WTC11 (cell line): Measurements from ENCODE around the gene AP4M1. TPM values are rescaled to one million over a fixed set of nuclear protein-coding genes. Genes with fewer than 3 reads are reported as not detected.
A peak's percentile ranks its signal among the peaks of the same experiment; 100 is the strongest.

Experiments used
- ATAC-seq: fragments of 200-7000 bp; cut with Tn5 transposase; 2 replicates; pipeline ENCODE4 v1.10.0; 2021; ENCODE audit warnings: mild to moderate bottlenecking, moderate library complexity
- CTCF ChIA-PET: fragments of 300-600 bp; sonication (Branson Sonifier 250); formaldehyde crosslinking; loops from one replicate; lab custom pipeline; 2021; ENCODE audit warnings: antibody characterized with exemption; lab: Charles Lee
- POLR2A ChIA-PET: fragments of 350-600 bp; sonication (Branson Sonifier 250); formaldehyde crosslinking; loops from one replicate; lab custom pipeline; 2021; ENCODE audit warnings: antibody characterized with exemption; lab: Charles Lee
- DNase-seq: peaks from one replicate; pipeline ENCODE4 v3.0.0; 2021; ENCODE audit warnings: low spot score
- H3K27ac Mint-ChIP-seq: 2 replicates; pipeline ENCODE4 v1.8.0; 2021; ENCODE audit warnings: mixed read lengths
- H3K27me3 Mint-ChIP-seq: 2 replicates; pipeline ENCODE4 v1.8.0; 2021; ENCODE audit warnings: low read depth, mild to moderate bottlenecking, moderate library complexity, mixed read lengths
- H3K36me3 Mint-ChIP-seq: 2 replicates; pipeline ENCODE4 v1.8.0; 2021; ENCODE audit warnings: mixed read lengths
- H3K4me1 Mint-ChIP-seq: 2 replicates; pipeline ENCODE4 v1.8.0; 2022; ENCODE audit warnings: mixed read lengths
- H3K4me3 Mint-ChIP-seq: 2 replicates; pipeline ENCODE4 v1.8.0; 2021; ENCODE audit warnings: mild to moderate bottlenecking, moderate library complexity, mixed read lengths
- H3K9me3 Mint-ChIP-seq: 2 replicates; pipeline ENCODE4 v1.8.0; 2021; ENCODE audit warnings: mixed read lengths
- CBFB ChIP-seq: sonication (generic); formaldehyde crosslinking; IDR thresholded peaks from 2 replicates; pipeline ENCODE4 v1.8.1; 2022; ENCODE audit warnings: mild to moderate bottlenecking, low read depth, missing genetic modification reagents
- IRF2 ChIP-seq: sonication (generic); formaldehyde crosslinking; IDR thresholded peaks from 2 replicates; pipeline ENCODE4 v1.8.0; 2022; ENCODE audit warnings: low read depth, missing genetic modification reagents, borderline replicate concordance
- MXD4 ChIP-seq: fragments of 250-450 bp; sonication (Bioruptor Pico); IDR thresholded peaks from 2 replicates; pipeline ENCODE4 v1.8.0; 2021; ENCODE audit warnings: mild to moderate bottlenecking, moderate library complexity, borderline replicate concordance
- MYBL2 ChIP-seq: sonication (generic); formaldehyde crosslinking; IDR thresholded peaks from 2 replicates; pipeline ENCODE4 v1.8.1; 2023; ENCODE audit warnings: mild to moderate bottlenecking, moderate library complexity, missing genetic modification reagents
- PRRX2 ChIP-seq: fragments of 250-450 bp; sonication (Bioruptor Pico); IDR thresholded peaks from 2 replicates; pipeline ENCODE4 v1.8.0; 2021; ENCODE audit warnings: mild to moderate bottlenecking
- RORB ChIP-seq: fragments of 250-450 bp; sonication (Bioruptor Pico); IDR thresholded peaks from 2 replicates; pipeline ENCODE4 v1.9.0; 2021; ENCODE audit warnings: mild to moderate bottlenecking
- ZNF317 ChIP-seq: sonication (generic); formaldehyde crosslinking; IDR thresholded peaks from 2 replicates; pipeline ENCODE4 v1.8.1; 2023; ENCODE audit warnings: low read depth, mild to moderate bottlenecking, moderate library complexity, missing genetic modification reagents, borderline replicate concordance
- ZNF416 ChIP-seq: fragments of 250-450 bp; sonication (Bioruptor Pico); IDR thresholded peaks from 2 replicates; pipeline ENCODE4 v1.9.0; 2021; ENCODE audit warnings: mild to moderate bottlenecking, inconsistent platforms
- total RNA-seq: library from RNA; stranded (reverse); gene quantifications from 3 replicates; pipeline ENCODE4 v1.2.3, GENCODE V29; 2021
- TF ChIP-seq, protein P1 (sequence below): sonication (generic); formaldehyde crosslinking; IDR thresholded peaks from 2 replicates; pipeline ENCODE4 v1.8.1; 2023; ENCODE audit warnings: mild to moderate bottlenecking, missing genetic modification reagents
- TF ChIP-seq, protein P2 (sequence below): fragments of 250-450 bp; sonication (Bioruptor Pico); IDR thresholded peaks from 2 replicates; pipeline ENCODE4 v1.8.0; 2021; ENCODE audit warnings: mild to moderate bottlenecking
- TF ChIP-seq, protein P3 (sequence below): sonication (generic); formaldehyde crosslinking; IDR thresholded peaks from 2 replicates; pipeline ENCODE4 v1.8.0; 2022; ENCODE audit warnings: mild to moderate bottlenecking, missing genetic modification reagents
- TF ChIP-seq, protein P4 (sequence below): sonication (generic); formaldehyde crosslinking; IDR thresholded peaks from 2 replicates; pipeline ENCODE4 v1.8.1; 2023; ENCODE audit warnings: mild to moderate bottlenecking, missing genetic modification reagents, moderate library complexity
- TF ChIP-seq, protein P5 (sequence below): sonication (generic); formaldehyde crosslinking; IDR thresholded peaks from 2 replicates; pipeline ENCODE4 v1.8.1; 2022; ENCODE audit warnings: mild to moderate bottlenecking, missing genetic modification reagents, moderate library complexity, borderline replicate concordance
- TF ChIP-seq, protein P6 (sequence below): sonication (generic); formaldehyde crosslinking; IDR thresholded peaks from 2 replicates; pipeline ENCODE4 v1.8.1; 2023; ENCODE audit warnings: mild to moderate bottlenecking, missing genetic modification reagents, moderate library complexity
- TF ChIP-seq, protein P7 (sequence below): sonication (generic); formaldehyde crosslinking; IDR thresholded peaks from 2 replicates; pipeline ENCODE4 v1.8.1; 2023; ENCODE audit warnings: mild to moderate bottlenecking, missing genetic modification reagents
- TF ChIP-seq, protein P8 (sequence below): sonication (generic); formaldehyde crosslinking; IDR thresholded peaks from 2 replicates; pipeline ENCODE4 v1.8.0; 2023; ENCODE audit warnings: missing genetic modification reagents, mild to moderate bottlenecking, borderline replicate concordance
- TF ChIP-seq, protein P9 (sequence below): sonication (generic); formaldehyde crosslinking; conservative IDR thresholded peaks from 2 replicates; pipeline ENCODE4 v1.8.1; 2023; ENCODE audit warnings: mild to moderate bottlenecking, low read depth, missing genetic modification reagents, moderate library complexity
- TF ChIP-seq, protein P10 (sequence below): sonication (generic); formaldehyde crosslinking; conservative IDR thresholded peaks from 2 replicates; pipeline ENCODE4 v1.8.1; 2022; ENCODE audit warnings: mild to moderate bottlenecking, missing genetic modification reagents

The AP4M1 gene
- total RNA-seq, 1 experiment from 2014 or later, result 18.0 TPM

DNA sequence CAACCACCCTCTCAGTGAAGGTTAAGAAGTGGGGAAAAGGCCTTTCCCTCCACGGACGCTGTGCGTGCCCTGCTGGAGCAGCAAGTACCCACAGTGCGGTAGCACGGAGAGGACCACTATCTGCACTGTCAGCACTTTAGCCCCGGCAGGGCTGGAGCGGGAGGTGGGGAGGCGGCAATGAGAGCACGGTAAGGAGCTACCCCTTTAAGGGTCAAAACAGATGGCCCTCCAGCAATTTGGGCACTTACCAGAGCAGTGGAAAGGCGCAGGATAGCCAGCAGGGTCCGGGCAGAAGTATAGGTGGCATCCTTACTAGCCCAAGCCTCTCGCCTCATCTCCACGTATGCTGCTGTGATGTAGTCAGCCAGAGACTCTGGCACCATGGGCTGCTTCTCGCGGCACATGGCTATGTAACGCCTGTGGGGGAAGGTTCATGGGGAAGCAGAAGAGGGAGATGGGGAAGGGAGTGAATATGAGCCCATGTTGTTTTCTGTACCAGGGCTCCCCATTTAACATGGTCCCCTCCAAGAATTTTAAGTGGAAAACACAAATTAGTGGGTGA is 7.4 kb upstream of the AP4M1 start (continued):
- TF ChIP-seq, protein P1, sequence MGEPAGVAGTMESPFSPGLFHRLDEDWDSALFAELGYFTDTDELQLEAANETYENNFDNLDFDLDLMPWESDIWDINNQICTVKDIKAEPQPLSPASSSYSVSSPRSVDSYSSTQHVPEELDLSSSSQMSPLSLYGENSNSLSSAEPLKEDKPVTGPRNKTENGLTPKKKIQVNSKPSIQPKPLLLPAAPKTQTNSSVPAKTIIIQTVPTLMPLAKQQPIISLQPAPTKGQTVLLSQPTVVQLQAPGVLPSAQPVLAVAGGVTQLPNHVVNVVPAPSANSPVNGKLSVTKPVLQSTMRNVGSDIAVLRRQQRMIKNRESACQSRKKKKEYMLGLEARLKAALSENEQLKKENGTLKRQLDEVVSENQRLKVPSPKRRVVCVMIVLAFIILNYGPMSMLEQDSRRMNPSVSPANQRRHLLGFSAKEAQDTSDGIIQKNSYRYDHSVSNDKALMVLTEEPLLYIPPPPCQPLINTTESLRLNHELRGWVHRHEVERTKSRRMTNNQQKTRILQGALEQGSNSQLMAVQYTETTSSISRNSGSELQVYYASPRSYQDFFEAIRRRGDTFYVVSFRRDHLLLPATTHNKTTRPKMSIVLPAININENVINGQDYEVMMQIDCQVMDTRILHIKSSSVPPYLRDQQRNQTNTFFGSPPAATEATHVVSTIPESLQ (CRISPR knock-in tag), result no peak
- TF ChIP-seq, protein P2, sequence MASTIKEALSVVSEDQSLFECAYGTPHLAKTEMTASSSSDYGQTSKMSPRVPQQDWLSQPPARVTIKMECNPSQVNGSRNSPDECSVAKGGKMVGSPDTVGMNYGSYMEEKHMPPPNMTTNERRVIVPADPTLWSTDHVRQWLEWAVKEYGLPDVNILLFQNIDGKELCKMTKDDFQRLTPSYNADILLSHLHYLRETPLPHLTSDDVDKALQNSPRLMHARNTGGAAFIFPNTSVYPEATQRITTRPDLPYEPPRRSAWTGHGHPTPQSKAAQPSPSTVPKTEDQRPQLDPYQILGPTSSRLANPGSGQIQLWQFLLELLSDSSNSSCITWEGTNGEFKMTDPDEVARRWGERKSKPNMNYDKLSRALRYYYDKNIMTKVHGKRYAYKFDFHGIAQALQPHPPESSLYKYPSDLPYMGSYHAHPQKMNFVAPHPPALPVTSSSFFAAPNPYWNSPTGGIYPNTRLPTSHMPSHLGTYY, result no peak
- TF ChIP-seq RORB, result no peak
- TF ChIP-seq, protein P3, sequence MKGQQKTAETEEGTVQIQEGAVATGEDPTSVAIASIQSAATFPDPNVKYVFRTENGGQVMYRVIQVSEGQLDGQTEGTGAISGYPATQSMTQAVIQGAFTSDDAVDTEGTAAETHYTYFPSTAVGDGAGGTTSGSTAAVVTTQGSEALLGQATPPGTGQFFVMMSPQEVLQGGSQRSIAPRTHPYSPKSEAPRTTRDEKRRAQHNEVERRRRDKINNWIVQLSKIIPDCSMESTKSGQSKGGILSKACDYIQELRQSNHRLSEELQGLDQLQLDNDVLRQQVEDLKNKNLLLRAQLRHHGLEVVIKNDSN, result no peak
- no peak for TF ChIP-seq MYBL2 (CRISPR knock-in tag)
- TF ChIP-seq, protein P4, sequence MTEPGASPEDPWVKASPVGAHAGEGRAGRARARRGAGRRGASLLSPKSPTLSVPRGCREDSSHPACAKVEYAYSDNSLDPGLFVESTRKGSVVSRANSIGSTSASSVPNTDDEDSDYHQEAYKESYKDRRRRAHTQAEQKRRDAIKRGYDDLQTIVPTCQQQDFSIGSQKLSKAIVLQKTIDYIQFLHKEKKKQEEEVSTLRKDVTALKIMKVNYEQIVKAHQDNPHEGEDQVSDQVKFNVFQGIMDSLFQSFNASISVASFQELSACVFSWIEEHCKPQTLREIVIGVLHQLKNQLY (CRISPR knock-in tag), result no peak
- TF ChIP-seq, protein P5, sequence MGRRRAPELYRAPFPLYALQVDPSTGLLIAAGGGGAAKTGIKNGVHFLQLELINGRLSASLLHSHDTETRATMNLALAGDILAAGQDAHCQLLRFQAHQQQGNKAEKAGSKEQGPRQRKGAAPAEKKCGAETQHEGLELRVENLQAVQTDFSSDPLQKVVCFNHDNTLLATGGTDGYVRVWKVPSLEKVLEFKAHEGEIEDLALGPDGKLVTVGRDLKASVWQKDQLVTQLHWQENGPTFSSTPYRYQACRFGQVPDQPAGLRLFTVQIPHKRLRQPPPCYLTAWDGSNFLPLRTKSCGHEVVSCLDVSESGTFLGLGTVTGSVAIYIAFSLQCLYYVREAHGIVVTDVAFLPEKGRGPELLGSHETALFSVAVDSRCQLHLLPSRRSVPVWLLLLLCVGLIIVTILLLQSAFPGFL (CRISPR knock-in tag), result no peak

DNA sequence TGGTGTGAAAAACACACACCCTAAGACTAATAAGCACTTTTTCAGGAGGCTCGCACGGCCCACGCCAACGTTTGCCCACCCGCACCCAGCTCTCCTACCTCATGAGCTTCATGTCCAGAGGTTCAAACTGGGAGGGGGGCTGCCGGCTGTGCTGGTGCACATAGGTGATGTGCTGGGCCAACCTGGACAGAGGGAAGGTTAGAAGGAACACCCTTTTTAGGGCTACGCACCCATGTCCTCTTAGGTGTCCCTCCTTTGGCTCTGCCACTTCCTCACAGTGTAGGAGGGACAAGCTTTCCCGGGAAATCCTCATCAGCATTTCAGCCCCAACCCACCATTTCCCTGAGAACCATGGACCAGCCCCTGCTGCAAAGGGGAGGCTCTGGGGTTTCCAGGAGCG is 6.2 kb upstream of the AP4M1 start:
- H3K4me1 Mint-ChIP-seq, result peaks cover 20% of the 10 kb centered on the region
- H3K9me3 Mint-ChIP-seq, result no peaks in the 10 kb centered on the region
- no peaks in the 10 kb centered on the region for H3K27me3 Mint-ChIP-seq
- DNase-seq, result no peak
- H3K27ac Mint-ChIP-seq, result peak overlapping the region; percentile 87
- CTCF ChIA-PET, result no interaction called here
- H3K36me3 Mint-ChIP-seq, result peaks cover 100% of the 10 kb centered on the region
- ATAC-seq, result no peak
- POLR2A ChIA-PET, result interaction anchor here (0.9 kb wide), 1 partner anchor 151 kb away, joined by 3 read pairs; no protein-coding TSS in a partner anchor
- H3K4me3 Mint-ChIP-seq, result no peak overlapping the region
- TF ChIP-seq MXD4 (CRISPR knock-in tag), result no peak
- no peak for TF ChIP-seq ZNF416 (CRISPR knock-in tag)
- no peak for TF ChIP-seq CBFB
- TF ChIP-seq IRF2 (CRISPR knock-in tag), result no peak
- TF ChIP-seq ZNF317 (CRISPR knock-in tag), result no peak
- TF ChIP-seq, protein P5 (CRISPR knock-in tag), result no peak
- TF ChIP-seq, protein P6, sequence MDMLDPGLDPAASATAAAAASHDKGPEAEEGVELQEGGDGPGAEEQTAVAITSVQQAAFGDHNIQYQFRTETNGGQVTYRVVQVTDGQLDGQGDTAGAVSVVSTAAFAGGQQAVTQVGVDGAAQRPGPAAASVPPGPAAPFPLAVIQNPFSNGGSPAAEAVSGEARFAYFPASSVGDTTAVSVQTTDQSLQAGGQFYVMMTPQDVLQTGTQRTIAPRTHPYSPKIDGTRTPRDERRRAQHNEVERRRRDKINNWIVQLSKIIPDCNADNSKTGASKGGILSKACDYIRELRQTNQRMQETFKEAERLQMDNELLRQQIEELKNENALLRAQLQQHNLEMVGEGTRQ (CRISPR knock-in tag), result no peak
- TF ChIP-seq, protein P7, sequence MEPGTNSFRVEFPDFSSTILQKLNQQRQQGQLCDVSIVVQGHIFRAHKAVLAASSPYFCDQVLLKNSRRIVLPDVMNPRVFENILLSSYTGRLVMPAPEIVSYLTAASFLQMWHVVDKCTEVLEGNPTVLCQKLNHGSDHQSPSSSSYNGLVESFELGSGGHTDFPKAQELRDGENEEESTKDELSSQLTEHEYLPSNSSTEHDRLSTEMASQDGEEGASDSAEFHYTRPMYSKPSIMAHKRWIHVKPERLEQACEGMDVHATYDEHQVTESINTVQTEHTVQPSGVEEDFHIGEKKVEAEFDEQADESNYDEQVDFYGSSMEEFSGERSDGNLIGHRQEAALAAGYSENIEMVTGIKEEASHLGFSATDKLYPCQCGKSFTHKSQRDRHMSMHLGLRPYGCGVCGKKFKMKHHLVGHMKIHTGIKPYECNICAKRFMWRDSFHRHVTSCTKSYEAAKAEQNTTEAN (CRISPR knock-in tag), result no peak
- TF ChIP-seq, protein P8, sequence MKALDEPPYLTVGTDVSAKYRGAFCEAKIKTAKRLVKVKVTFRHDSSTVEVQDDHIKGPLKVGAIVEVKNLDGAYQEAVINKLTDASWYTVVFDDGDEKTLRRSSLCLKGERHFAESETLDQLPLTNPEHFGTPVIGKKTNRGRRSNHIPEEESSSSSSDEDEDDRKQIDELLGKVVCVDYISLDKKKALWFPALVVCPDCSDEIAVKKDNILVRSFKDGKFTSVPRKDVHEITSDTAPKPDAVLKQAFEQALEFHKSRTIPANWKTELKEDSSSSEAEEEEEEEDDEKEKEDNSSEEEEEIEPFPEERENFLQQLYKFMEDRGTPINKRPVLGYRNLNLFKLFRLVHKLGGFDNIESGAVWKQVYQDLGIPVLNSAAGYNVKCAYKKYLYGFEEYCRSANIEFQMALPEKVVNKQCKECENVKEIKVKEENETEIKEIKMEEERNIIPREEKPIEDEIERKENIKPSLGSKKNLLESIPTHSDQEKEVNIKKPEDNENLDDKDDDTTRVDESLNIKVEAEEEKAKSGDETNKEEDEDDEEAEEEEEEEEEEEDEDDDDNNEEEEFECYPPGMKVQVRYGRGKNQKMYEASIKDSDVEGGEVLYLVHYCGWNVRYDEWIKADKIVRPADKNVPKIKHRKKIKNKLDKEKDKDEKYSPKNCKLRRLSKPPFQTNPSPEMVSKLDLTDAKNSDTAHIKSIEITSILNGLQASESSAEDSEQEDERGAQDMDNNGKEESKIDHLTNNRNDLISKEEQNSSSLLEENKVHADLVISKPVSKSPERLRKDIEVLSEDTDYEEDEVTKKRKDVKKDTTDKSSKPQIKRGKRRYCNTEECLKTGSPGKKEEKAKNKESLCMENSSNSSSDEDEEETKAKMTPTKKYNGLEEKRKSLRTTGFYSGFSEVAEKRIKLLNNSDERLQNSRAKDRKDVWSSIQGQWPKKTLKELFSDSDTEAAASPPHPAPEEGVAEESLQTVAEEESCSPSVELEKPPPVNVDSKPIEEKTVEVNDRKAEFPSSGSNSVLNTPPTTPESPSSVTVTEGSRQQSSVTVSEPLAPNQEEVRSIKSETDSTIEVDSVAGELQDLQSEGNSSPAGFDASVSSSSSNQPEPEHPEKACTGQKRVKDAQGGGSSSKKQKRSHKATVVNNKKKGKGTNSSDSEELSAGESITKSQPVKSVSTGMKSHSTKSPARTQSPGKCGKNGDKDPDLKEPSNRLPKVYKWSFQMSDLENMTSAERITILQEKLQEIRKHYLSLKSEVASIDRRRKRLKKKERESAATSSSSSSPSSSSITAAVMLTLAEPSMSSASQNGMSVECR (CRISPR knock-in tag), result no peak
- no peak for TF ChIP-seq PRRX2 (CRISPR knock-in tag)
- TF ChIP-seq, protein P9, sequence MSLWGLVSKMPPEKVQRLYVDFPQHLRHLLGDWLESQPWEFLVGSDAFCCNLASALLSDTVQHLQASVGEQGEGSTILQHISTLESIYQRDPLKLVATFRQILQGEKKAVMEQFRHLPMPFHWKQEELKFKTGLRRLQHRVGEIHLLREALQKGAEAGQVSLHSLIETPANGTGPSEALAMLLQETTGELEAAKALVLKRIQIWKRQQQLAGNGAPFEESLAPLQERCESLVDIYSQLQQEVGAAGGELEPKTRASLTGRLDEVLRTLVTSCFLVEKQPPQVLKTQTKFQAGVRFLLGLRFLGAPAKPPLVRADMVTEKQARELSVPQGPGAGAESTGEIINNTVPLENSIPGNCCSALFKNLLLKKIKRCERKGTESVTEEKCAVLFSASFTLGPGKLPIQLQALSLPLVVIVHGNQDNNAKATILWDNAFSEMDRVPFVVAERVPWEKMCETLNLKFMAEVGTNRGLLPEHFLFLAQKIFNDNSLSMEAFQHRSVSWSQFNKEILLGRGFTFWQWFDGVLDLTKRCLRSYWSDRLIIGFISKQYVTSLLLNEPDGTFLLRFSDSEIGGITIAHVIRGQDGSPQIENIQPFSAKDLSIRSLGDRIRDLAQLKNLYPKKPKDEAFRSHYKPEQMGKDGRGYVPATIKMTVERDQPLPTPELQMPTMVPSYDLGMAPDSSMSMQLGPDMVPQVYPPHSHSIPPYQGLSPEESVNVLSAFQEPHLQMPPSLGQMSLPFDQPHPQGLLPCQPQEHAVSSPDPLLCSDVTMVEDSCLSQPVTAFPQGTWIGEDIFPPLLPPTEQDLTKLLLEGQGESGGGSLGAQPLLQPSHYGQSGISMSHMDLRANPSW (CRISPR knock-in tag), result no peak
- TF ChIP-seq, protein P10, sequence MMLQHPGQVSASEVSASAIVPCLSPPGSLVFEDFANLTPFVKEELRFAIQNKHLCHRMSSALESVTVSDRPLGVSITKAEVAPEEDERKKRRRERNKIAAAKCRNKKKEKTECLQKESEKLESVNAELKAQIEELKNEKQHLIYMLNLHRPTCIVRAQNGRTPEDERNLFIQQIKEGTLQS (CRISPR knock-in tag), result no peak
